Gastrocnemius medialis (tissue), 4 donors: ENCODE results near the gene TSR3.

Experiments
- CTCF ChIP-seq, 5 experiments: fragments of 450-650 bp in 3 of 5; fragments of 200-600 bp in 2 of 5; sonication (generic) in 2 of 5; IDR thresholded peaks in 4 of 5; conservative IDR thresholded peaks in 1 of 5; 1 replicate in 4 of 5; 2 replicates in 1 of 5; pipeline ENCODE4 v1.5.1; 2016 to 2019; ENCODE audit warnings: antibody characterized with exemption in 5 of 5, mild to moderate bottlenecking in 3 of 5, moderate library complexity in 3 of 5
- POLR2A ChIP-seq, 2 donors: fragments of 450-650 bp; IDR thresholded peaks; one replicate each; pipeline ENCODE4 v1.6.1; 2017; ENCODE audit warnings: antibody characterized with exemption in 2 of 2, mild to moderate bottlenecking in 2 of 2, moderate library complexity in 2 of 2

DNA sequence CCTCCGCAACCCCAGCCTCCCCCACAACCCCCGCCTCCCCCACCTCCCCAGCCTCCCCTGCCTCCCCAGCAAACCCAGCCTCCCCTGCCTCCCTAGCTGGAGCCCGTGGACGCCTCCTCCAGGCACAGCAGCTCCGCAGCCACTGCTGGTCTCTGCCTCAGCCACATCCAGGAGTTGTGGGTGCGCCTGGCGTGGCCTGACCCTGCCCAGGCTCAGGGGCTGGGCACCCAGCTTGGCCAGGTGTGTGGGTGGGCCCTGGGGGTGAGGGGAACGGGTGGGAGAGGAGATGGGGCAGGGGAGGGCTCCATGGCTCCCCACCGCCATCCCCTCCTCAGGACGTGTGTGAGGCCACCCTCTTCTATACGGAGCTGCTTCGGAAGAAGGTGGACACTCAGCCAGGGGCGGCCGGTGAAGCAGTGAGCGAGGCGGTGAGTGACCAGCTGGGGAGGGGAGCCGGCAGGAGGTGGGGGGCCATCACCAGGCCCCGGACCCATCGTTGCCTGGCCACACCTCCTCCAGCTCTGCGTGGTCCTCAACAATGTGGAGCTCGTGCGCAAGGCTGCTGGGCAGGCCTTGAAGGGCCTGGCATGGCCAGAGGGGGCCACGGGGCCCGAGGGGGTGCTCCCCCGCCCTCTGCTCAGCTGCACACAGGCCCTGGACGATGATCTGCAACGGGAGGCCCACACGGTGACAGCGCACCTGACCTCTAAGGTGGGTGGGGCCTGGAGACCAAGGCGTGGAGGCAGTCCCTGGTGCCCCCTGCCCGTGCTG, 5.8 kb downstream of the TSR3 start:
- TF ChIP-seq CTCF (IDR thresholded peaks at IDR 0.05 in 4 of 5, conservative IDR thresholded peaks at IDR 0.05 in 1 of 5) = no peak
- no peak for TF ChIP-seq POLR2A (IDR thresholded peaks at IDR 0.05)
